ENCODE measurements around the gene CCDC102A.

- TF ChIP-seq POLR2A (IDR thresholded peaks at IDR 0.05) (no peak), CTCF (IDR thresholded peaks at IDR 0.05) (no peak)
Observed at GRCh38 chr16:57539072-57539796, 2.9 kb upstream of the CCDC102A start.
